ENCODE data around the gene SERP2.
A peak's percentile ranks its signal among the peaks of the same experiment; 100 is the strongest.
"Not testable (repeated sequence)": the region's sequence is repeated elsewhere in the genome, so short reads cannot be mapped to it uniquely, and the experiment has no call there.

SERP2 gene

DNA sequence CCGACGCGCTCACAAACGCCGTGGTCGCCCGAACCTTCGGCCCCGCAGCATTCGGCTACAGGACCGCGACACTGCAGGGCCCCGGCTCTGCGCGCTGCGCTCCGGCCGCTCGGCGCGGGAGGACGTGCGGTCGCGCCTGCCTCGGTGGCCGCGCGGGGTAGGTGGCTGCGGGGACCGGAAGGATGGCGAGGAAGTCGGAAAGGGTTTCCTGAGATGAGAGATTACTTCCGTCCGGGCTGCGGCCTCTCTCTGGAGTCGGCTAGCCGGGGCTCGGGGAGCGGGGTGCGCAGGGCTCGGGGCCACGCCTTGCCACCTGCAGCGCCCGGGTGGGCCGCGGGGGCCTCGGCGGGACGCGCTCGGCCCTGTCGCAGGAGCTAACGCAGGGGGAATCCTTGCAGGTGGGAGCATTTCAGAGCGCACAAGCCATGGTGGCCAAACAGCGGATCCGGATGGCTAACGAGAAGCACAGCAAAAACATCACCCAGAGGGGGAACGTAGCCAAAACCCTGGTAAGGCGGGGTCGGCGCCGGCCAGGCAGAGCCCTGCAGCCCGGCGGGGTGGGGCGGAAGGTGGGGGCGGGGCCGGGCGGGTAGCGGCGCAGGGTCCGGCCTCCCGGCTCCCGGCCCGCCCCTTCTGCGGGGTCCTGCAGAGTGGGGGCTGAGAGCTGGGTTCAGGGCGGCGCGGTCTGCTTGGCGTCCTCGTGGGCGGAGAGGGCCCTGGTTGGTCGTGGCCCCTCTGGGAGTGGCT lies at the start of gene SERP2:
SERP2 (plus strand) TSS at position 224 of the 747 bp plus-strand sequence; CDS start at position 426, 202 bp downstream.
- Histone ChIP-seq H3K4me1 (ENCODE audit: control insufficient read depth, low read depth, low read length) (peaks cover 6% of the 10 kb centered on the region), H3K27me3 (ENCODE audit: control insufficient read depth, insufficient read depth, low read length) (peaks cover 15% of the 10 kb centered on the region), H3K9ac (ENCODE audit: low read length) (peak within 1 kb of the TSS; percentile 26), H3K36me3 (ENCODE audit: control insufficient read depth, low read depth, low read length) (no peaks in the 10 kb centered on the region), H3K9me3 (ENCODE audit: control insufficient read depth, low read depth, low read length) (no peaks in the 10 kb centered on the region), H3K27ac (ENCODE audit: low read length) (no peak within 1 kb of the TSS), H3K4me3 (ENCODE audit: low read length) (peak within 1 kb of the TSS; percentile 80)

DNA sequence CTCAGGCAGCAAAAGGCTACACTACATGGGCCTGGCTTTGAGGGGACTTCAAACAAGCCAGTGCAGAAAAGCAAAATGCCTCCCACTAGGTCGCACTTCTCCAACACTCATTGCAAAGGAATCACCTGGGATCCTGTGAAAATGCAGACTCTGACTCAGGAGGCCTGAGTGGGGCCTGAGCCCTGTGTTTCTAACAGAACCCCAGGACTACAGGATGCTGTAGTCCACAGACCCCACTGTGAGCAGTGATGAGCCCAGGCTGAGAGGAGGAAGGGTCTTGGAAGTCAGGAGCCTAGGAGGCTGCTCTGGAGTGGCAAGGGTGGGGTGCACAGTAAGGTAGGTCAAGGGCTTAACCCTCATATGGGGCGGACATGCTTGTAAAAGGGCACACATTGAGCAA lies 46.7 kb upstream of the SERP2 start:
- H3K4me1 ChIP-seq (ENCODE audit: control insufficient read depth, low read depth, low read length): no peaks in the 10 kb centered on the region

DNA sequence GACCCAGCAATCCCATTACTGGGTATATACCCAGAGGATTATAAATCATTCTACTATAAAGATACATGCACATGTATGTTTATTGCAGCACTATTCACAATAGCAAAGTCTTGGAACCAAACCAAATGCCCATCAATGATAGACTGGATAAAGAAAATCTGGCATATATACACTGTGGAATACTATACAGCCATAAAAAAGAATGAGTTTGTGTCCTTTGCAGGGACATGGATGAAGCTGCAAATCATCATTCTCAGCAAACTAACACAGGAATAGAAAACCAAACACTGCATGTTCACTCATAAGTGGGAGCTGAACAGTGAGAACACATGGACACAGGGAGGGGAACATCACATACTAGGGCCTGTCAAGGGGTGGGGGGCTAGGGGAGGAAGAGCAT lies 44.6 kb upstream of the SERP2 start:
- not testable (repeated sequence) for H3K9me3 ChIP-seq (ENCODE audit: control insufficient read depth, low read depth, low read length); H3K36me3 ChIP-seq (ENCODE audit: control insufficient read depth, low read depth, low read length); H3K27me3 ChIP-seq (ENCODE audit: control insufficient read depth, insufficient read depth, low read length); H3K9ac ChIP-seq (ENCODE audit: low read length); H3K4me1 ChIP-seq (ENCODE audit: control insufficient read depth, low read depth, low read length); H3K27ac ChIP-seq (ENCODE audit: low read length); H3K4me3 ChIP-seq (ENCODE audit: low read length)

More for the DNA sequence above, 46.7 kb upstream of the SERP2 start:
- Histone ChIP-seq H3K27ac (ENCODE audit: low read length) (no peak overlapping the region), H3K9ac (ENCODE audit: low read length) (no peak overlapping the region), H3K9me3 (ENCODE audit: control insufficient read depth, low read depth, low read length) (no peaks in the 10 kb centered on the region), H3K36me3 (ENCODE audit: control insufficient read depth, low read depth, low read length) (no peaks in the 10 kb centered on the region), H3K27me3 (ENCODE audit: control insufficient read depth, insufficient read depth, low read length) (no peaks in the 10 kb centered on the region), H3K4me3 (ENCODE audit: low read length) (no peak overlapping the region)

DNA sequence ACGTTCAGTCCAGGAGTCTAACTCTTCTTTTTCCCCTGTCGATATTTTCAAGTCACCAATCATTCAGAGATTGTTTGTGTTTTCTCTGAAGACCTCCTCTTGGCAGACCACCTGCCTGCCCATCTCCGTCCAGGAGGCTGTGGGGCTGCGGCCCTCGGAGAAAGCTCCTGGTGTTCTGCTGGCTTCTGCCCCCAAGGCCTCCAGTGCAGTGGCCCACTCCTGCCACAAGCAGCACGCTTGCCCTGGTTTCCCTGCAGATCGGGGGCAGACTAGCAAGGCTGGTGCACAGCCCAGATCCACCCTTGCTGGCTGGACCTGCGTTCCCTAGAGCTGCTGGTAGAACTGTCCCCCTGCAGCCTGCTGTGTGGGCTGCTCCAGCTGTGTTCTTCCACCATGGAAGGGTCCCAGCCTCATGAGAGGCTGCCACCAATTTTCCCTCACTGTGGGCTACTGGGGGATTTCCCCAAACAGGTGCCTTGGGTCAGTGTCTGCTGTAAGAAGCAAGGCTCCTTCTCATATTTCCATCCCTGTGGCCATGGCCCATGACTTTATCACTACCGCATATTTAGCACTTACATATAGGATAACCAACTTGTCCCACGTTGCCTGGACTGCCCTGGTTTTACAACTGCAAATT lies 43.6 kb upstream of the SERP2 start:
- Histone ChIP-seq H3K9ac (ENCODE audit: low read length) (no peak overlapping the region), H3K4me1 (ENCODE audit: control insufficient read depth, low read depth, low read length) (no peaks in the 10 kb centered on the region), H3K36me3 (ENCODE audit: control insufficient read depth, low read depth, low read length) (no peaks in the 10 kb centered on the region), H3K9me3 (ENCODE audit: control insufficient read depth, low read depth, low read length) (no peaks in the 10 kb centered on the region), H3K27ac (ENCODE audit: low read length) (no peak overlapping the region), H3K27me3 (ENCODE audit: control insufficient read depth, insufficient read depth, low read length) (no peaks in the 10 kb centered on the region), H3K4me3 (ENCODE audit: low read length) (no peak overlapping the region)

DNA sequence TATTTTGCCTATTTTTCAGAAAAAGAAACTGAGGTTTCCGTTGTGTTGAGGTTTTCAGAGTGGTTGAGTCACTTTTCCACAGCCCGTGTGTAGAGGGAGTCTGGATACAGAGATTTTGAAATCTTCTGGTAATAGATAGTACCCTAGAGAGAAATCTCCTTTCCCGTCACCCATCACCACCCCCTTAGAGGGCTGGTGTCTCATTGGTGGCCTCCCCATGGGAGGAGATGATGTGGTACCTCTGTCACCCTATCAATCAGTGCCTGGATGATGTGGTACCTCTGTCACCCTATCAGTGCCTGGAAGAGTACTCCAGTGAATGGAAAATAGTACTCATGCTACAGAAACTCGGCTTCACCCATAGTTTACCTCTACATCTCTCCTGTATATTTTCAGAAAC lies 42.2 kb upstream of the SERP2 start:
- Histone ChIP-seq H3K36me3 (ENCODE audit: control insufficient read depth, low read depth, low read length) (no peaks in the 10 kb centered on the region), H3K27ac (ENCODE audit: low read length) (no peak overlapping the region), H3K9ac (ENCODE audit: low read length) (no peak overlapping the region), H3K9me3 (ENCODE audit: control insufficient read depth, low read depth, low read length) (no peaks in the 10 kb centered on the region), H3K27me3 (ENCODE audit: control insufficient read depth, insufficient read depth, low read length) (no peaks in the 10 kb centered on the region), H3K4me3 (ENCODE audit: low read length) (no peak overlapping the region), H3K4me1 (ENCODE audit: control insufficient read depth, low read depth, low read length) (no peaks in the 10 kb centered on the region)

DNA sequence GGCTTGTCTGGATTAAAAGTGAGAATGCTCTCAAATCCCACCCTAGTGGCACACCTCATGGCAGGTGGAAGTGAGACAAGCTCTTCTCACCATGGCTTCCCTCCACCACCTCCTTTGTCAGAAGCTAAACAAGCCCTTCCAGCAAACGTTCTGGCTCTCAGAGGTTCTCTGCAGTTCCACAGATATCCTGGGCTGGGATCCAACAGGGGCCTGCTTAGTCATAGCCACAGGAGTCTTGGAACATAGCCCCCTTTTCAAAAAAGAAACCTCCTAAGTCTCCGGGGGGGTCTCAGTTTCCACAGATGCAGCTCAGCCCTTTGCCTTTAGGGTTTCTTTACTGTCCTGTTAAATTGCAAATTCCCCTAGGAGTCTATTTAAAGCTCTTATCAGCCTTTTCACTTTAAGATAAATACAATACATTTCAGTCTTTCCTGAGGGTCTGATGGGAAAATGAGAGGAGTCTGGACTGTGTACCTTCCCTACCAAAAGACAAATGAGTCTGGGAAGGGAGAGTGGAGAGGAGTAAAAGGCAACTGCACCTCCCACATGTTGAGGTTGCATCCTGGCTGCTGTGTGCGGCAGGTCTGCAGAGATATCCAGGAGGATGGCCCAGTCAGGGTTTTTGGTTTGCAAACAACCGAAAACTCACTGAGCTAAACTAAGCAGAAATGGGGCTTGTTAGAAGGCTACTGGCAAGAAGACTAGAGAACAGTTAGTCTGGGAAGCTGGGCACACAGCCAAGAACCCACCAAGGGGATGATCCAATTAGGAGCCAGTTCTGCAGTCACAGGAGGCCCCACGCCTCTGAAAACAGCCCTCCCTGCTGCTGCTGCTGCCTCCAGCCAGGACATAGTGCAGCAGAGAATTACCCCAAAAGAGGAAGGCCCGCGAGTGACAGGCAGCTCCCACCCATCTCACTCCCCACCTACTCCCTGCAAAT lies 41.4 kb upstream of the SERP2 start:
- Histone ChIP-seq H3K4me1 (ENCODE audit: control insufficient read depth, low read depth, low read length) (no peaks in the 10 kb centered on the region), H3K4me3 (ENCODE audit: low read length) (no peak overlapping the region), H3K36me3 (ENCODE audit: control insufficient read depth, low read depth, low read length) (no peaks in the 10 kb centered on the region), H3K9me3 (ENCODE audit: control insufficient read depth, low read depth, low read length) (no peaks in the 10 kb centered on the region), H3K9ac (ENCODE audit: low read length) (no peak overlapping the region), H3K27me3 (ENCODE audit: control insufficient read depth, insufficient read depth, low read length) (no peaks in the 10 kb centered on the region), H3K27ac (ENCODE audit: low read length) (no peak overlapping the region)

DNA sequence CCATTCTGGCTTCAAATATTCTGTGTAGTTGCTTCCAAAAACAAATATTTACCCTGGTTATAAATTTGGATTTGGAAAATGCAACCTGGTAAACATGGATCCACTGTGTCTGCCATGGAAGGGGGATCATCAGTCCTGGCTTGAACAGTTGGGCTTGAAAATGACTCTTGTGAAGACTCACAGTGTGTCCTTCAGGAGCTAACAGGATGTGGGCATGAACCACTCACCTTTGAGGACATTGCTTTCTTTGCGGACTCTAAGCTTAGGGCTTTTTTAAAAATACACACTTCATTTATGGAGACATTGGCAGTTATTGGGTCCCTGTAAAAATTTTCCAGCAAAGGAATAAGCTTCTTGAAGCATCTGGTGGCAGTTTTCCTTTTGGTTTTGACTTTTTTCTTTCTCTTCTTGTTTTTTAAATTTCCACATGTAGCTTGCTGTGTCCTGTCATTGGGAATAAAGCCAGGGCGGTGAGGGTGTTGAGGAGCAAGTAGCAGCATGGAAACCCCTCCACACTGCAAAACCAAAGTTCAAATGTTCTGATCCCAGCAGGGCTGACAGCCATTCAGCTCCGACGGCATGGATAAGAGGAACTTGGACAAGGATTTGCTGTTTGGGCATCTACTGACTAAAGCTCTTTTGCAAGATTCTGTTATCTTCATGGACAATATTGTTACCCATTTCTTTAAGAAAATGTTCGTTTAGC lies 39.5 kb upstream of the SERP2 start:
- Histone ChIP-seq H3K9ac (ENCODE audit: low read length) (no peak overlapping the region), H3K27me3 (ENCODE audit: control insufficient read depth, insufficient read depth, low read length) (no peaks in the 10 kb centered on the region), H3K9me3 (ENCODE audit: control insufficient read depth, low read depth, low read length) (no peaks in the 10 kb centered on the region), H3K36me3 (ENCODE audit: control insufficient read depth, low read depth, low read length) (no peaks in the 10 kb centered on the region), H3K4me3 (ENCODE audit: low read length) (no peak overlapping the region), H3K4me1 (ENCODE audit: control insufficient read depth, low read depth, low read length) (no peaks in the 10 kb centered on the region), H3K27ac (ENCODE audit: low read length) (no peak overlapping the region)

DNA sequence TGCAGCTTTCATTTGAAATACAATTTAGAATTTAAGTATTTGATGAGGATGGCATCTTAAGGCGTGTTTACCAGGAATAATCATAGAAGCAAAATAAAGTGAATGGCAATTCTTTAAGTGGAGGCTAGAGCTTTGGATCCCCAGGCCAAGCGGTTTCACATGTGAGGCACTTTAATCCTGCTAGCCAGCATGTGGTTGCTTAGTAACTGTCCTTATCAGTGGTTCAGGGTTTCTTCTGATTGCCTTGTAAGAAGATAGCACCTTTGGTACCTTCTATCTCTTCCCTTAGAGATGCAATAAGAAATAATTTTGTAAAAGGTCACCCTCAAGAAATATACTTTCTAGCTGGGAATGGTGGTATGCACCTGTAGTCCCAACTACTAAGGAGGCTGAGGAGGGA lies 38.9 kb upstream of the SERP2 start:
- Histone ChIP-seq H3K4me3 (ENCODE audit: low read length) (no peak overlapping the region), H3K9ac (ENCODE audit: low read length) (no peak overlapping the region), H3K27me3 (ENCODE audit: control insufficient read depth, insufficient read depth, low read length) (no peaks in the 10 kb centered on the region), H3K27ac (ENCODE audit: low read length) (no peak overlapping the region), H3K4me1 (ENCODE audit: control insufficient read depth, low read depth, low read length) (no peaks in the 10 kb centered on the region), H3K9me3 (ENCODE audit: control insufficient read depth, low read depth, low read length) (no peaks in the 10 kb centered on the region), H3K36me3 (ENCODE audit: control insufficient read depth, low read depth, low read length) (no peaks in the 10 kb centered on the region)

DNA sequence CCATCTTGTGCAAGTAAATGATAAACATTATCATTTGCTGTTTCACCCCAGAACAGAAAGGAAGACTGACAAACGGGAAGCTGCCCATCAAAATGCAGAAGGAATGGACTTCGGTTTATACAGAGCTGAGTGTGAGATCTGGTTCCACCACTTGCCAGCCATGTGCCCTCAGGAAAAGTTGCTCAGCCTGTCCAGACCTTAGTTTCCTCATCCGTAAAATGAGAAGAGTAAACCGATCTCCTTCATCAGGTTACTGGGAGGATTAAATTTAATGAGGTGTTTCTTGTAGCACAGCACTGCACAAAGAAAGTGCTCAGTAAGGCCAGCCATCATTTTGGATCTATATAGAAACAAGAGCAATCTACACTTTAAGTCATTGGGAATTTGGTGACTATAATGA lies 36.7 kb upstream of the SERP2 start:
- no peak overlapping the region for H3K4me3 ChIP-seq (ENCODE audit: low read length)
- H3K27ac ChIP-seq (ENCODE audit: low read length): no peak overlapping the region
- H3K9ac ChIP-seq (ENCODE audit: low read length): no peak overlapping the region
- no peaks in the 10 kb centered on the region for H3K4me1 ChIP-seq (ENCODE audit: control insufficient read depth, low read depth, low read length)
- H3K36me3 ChIP-seq (ENCODE audit: control insufficient read depth, low read depth, low read length): no peaks in the 10 kb centered on the region
- H3K9me3 ChIP-seq (ENCODE audit: control insufficient read depth, low read depth, low read length): no peaks in the 10 kb centered on the region
- H3K27me3 ChIP-seq (ENCODE audit: control insufficient read depth, insufficient read depth, low read length): no peaks in the 10 kb centered on the region

DNA sequence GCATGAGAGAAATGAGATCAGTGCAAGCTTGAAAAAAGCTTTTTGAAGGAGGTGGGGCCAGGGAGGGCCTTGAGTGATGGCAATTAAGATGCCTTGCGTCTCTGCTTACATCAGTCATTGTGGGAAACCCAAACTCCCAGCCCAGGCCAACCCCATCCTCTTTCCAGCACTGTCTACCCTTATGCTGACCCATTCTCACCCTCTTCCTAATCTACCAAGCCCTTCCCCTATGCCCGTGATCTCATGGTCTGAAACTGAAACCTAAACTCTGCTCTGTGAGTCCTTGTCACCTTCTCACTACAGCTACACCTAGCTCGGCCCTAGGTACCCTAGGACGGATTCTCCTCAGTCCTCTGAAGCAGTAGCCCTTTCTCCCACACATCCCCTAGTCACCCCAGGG lies 36.0 kb upstream of the SERP2 start:
- Histone ChIP-seq H3K27ac (ENCODE audit: low read length) (no peak overlapping the region), H3K36me3 (ENCODE audit: control insufficient read depth, low read depth, low read length) (no peaks in the 10 kb centered on the region), H3K9me3 (ENCODE audit: control insufficient read depth, low read depth, low read length) (no peaks in the 10 kb centered on the region), H3K9ac (ENCODE audit: low read length) (no peak overlapping the region), H3K4me3 (ENCODE audit: low read length) (no peak overlapping the region), H3K4me1 (ENCODE audit: control insufficient read depth, low read depth, low read length) (no peaks in the 10 kb centered on the region), H3K27me3 (ENCODE audit: control insufficient read depth, insufficient read depth, low read length) (no peaks in the 10 kb centered on the region)

DNA sequence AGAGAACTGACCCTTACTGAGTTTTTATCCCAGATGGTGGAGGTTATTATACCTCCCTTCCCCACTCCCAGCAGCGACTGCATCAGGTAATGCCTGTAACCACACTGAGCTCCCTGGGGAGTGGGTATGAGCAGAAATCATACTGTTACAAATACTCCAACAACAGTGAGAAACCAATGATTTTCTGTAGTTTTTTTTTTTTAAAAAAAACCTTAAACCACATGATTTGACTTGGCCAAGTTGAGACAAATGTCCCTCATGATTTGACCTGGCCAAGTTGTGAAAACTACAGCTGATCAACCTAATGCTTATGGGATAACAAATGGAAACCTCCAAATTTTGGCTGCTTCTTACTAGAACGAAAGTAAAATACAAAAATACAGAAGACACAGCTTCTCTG lies 33.1 kb upstream of the SERP2 start:
- Histone ChIP-seq H3K9ac (ENCODE audit: low read length) (no peak overlapping the region), H3K36me3 (ENCODE audit: control insufficient read depth, low read depth, low read length) (no peaks in the 10 kb centered on the region), H3K27me3 (ENCODE audit: control insufficient read depth, insufficient read depth, low read length) (no peaks in the 10 kb centered on the region), H3K4me3 (ENCODE audit: low read length) (no peak overlapping the region), H3K4me1 (ENCODE audit: control insufficient read depth, low read depth, low read length) (no peaks in the 10 kb centered on the region), H3K9me3 (ENCODE audit: control insufficient read depth, low read depth, low read length) (no peaks in the 10 kb centered on the region), H3K27ac (ENCODE audit: low read length) (no peak overlapping the region)

Measured in iPS-18a (cell line).